HL-60 (cell line): ENCODE data around the gene TRIP10.

ENCODE experiments used
- DNase-seq, 2 experiments: peaks; one replicate each; pipeline ENCODE4 v3.0.0-alpha.2; 2010 to 2020; ENCODE audit warnings: low read depth in 1 of 2, low spot score in 1 of 2
- H3K27ac ChIP-seq: fragments of 250-450 bp; sonication (Bioruptor Pico); replicated peaks from 2 replicates; pipeline ENCODE4 v1.5.1; 2020; ENCODE audit warnings: mild to moderate bottlenecking, moderate library complexity
- H3K27me3 ChIP-seq: fragments of 250-450 bp; sonication (Bioruptor Pico); 2 replicates; pipeline ENCODE4 v1.5.1; 2021; ENCODE audit warnings: mild to moderate bottlenecking, moderate library complexity; ENCODE audit not compliant: insufficient read depth, poor library complexity, severe bottlenecking
- H3K4me3 ChIP-seq: replicated peaks from 2 replicates; pipeline ENCODE4 v1.5.1; 2011; ENCODE audit warnings: mild to moderate bottlenecking, control low read depth, low read length; ENCODE audit not compliant: insufficient read depth
- CTCF ChIP-seq: IDR thresholded peaks from one replicate; pipeline ENCODE4 v1.5.1; 2011; ENCODE audit warnings: low read length, control low read depth, inconsistent platforms; ENCODE audit not compliant: insufficient read depth
- GABPA ChIP-seq: IDR thresholded peaks from 2 replicates; pipeline ENCODE4 v1.6.1; 2012; ENCODE audit warnings: low read depth
- POLR2AphosphoS5 ChIP-seq: IDR thresholded peaks from 2 replicates; pipeline ENCODE4 v1.6.1; 2012; ENCODE audit warnings: low read depth
- REST ChIP-seq: IDR thresholded peaks from 2 replicates; pipeline ENCODE4 v1.6.1; 2012; ENCODE audit warnings: low read depth; ENCODE audit not compliant: insufficient replicate concordance
- SPI1 ChIP-seq: IDR thresholded peaks from 2 replicates; pipeline ENCODE4 v1.6.1; 2012; ENCODE audit warnings: low read depth, mild to moderate bottlenecking, borderline replicate concordance

TRIP10 gene

GRCh38 chr19:6706633-6706958 lies 32.9 kb upstream of the TRIP10 start:
- Histone ChIP-seq H3K4me3 (no peak overlapping the region), H3K27me3 (peaks cover 4% of the 10 kb centered on the region), H3K27ac (no peak overlapping the region)
- DNase-seq = no peak
- TF ChIP-seq REST (no peak), CTCF (no peak), POLR2AphosphoS5 (no peak), GABPA (no peak), SPI1 (no peak)

GRCh38 chr19:6707011-6707657 lies 32.3 kb upstream of the TRIP10 start:
- H3K4me3 ChIP-seq = no peak overlapping the region

GRCh38 chr19:6707658-6708018 lies 31.8 kb upstream of the TRIP10 start:
- no peak for TF ChIP-seq REST
- TF ChIP-seq CTCF = no peak
- TF ChIP-seq GABPA = no peak
- no peak for TF ChIP-seq POLR2AphosphoS5
- no peak for TF ChIP-seq SPI1
- Histone ChIP-seq H3K4me3 (no peak overlapping the region), H3K27ac (no peak overlapping the region), H3K27me3 (peaks cover 4% of the 10 kb centered on the region)
- DNase-seq = no peak

More at GRCh38 chr19:6707011-6707657, 32.3 kb upstream of the TRIP10 start:
- TF ChIP-seq POLR2AphosphoS5 (no peak), GABPA (no peak), SPI1 (no peak), REST (no peak), CTCF (no peak)
- Histone ChIP-seq H3K27me3 (peaks cover 4% of the 10 kb centered on the region), H3K27ac (no peak overlapping the region)
- DNase-seq = no peak
